ENCODE data around the gene MYH1.

- TF ChIP-seq CTCF (IDR thresholded peaks at IDR 0.05 in 4 of 5, conservative IDR thresholded peaks at IDR 0.05 in 1 of 5) (no peak), POLR2A (IDR thresholded peaks at IDR 0.05) (no peak)
Observed at GRCh38 chr17:10556301-10557005, 38.1 kb upstream of the MYH1 start.
